ENCODE data around the gene FGF22.
A peak's percentile ranks its signal among the peaks of the same experiment; 100 is the strongest.
"Not testable (repeated sequence)": the region's sequence is repeated elsewhere in the genome, so short reads cannot be mapped to it uniquely, and the experiment has no call there.

GRCh38 chr19:605061-605971, 34.4 kb upstream of the FGF22 start:
- peak; percentile 47 for TF ChIP-seq CTCF (IDR thresholded peaks at IDR 0.05; ENCODE audit: borderline replicate concordance, extremely low read depth, low read length, poor library complexity, severe bottlenecking)
- not testable (repeated sequence) for TF ChIP-seq EZH2 (IDR thresholded peaks at IDR 0.05; ENCODE audit: borderline replicate concordance, low read depth, low read length, severe bottlenecking)
